Stimulated activated CD8-positive, alpha-beta memory T cell treated with anti-CD3 and anti-CD28 coated beads, Interleukin-15, amount 100 ng/mL, for 48 hours (primary cell): ENCODE data around the gene SSTR4.

Experiments used
- DNase-seq, 2 donors: peaks; one replicate each; pipeline ENCODE4 v3.0.0-alpha.2; 2020; ENCODE audit warnings: low read depth in 2 of 2

SSTR4 gene

DNA sequence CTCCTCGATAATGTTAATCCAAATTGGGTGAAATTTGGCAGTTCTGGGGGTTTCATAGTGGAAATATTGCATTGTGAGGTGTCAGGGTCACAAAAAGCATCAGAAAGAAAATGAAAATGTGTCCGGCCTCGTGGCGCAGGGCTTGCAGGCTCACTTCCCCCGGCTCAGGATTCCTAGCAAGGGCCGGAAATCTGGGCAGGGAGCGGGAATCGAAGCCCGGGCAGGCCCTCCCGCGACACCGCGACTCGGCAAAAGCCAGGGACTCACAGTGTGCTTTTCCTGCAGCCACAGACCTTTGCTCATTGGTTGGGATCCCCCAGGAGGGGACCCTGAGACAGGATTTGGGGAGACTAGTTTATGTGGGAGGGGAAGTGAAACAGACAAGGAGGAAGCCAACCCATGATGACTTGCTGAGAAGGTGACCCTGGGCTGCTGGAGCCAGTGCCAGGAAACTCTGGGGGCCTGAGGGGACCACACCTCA is 51.9 kb downstream of the SSTR4 start:
- no peak for DNase-seq

DNA sequence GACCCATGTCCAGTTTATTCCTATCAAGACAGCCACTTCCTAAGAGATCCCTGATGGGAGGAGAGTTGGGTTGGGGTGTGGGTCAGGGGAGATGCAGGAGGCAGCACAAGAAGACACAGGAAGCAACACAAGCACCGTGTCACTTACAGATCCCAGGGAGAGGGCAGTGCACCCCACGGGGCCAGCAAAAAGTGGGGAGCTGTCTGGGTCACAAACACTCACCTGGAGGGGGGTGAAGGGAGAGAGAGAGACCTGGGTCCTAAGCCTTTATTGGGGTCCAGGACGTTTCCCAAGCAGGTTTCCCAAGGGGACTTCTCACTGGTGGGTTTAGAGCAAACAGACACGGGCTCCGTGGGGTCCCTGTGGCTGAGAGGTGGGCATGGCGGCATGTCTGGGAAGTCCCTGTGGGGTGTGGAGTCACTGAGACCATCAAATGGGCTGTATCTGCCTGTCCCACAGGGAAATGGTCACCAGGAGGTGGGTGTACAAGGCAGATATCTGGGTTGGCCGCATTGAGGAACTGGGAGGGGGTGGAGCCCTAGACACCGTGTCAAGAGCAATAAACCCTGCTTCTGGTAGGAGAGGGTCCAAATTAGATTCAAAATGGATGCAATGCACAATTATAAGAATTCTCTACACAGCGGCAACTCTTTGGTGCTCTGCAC is 52.6 kb downstream of the SSTR4 start:
- DNase-seq = no peak
